ENCODE results near the gene AXDND1. TPM values are rescaled to one million over a fixed set of nuclear protein-coding genes. Genes with fewer than 3 reads are reported as not detected.

The AXDND1 gene
- total and polyA plus RNA-seq, 2 of the 8 experiments (the other 6 are each of a cell fraction or from before 2014, with no cell fraction given) = 0.61 TPM; not detected in 1

DNA sequence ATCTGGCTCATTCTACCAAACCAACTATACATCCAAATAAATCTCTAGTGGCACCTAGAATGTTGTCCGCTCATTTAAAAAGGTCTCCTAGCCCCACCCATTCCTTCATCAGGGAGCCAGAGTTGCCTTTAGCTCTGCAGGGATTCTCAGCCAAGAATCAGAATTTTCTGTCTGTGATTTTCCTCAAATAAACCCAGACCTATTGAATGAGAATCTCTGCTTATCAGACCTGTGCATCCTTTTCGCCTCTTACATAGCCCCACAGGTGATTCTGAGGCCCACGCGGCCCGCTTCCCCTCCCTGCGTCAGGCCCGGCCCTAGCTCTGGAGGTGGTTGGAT lies 225.5 kb downstream of the AXDND1 start (continued):
- TF ChIP-seq, protein P1, sequence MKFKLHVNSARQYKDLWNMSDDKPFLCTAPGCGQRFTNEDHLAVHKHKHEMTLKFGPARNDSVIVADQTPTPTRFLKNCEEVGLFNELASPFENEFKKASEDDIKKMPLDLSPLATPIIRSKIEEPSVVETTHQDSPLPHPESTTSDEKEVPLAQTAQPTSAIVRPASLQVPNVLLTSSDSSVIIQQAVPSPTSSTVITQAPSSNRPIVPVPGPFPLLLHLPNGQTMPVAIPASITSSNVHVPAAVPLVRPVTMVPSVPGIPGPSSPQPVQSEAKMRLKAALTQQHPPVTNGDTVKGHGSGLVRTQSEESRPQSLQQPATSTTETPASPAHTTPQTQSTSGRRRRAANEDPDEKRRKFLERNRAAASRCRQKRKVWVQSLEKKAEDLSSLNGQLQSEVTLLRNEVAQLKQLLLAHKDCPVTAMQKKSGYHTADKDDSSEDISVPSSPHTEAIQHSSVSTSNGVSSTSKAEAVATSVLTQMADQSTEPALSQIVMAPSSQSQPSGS (IDR thresholded peaks at IDR 0.05; ENCODE audit: low read length) = no peak
- no peak for TF ChIP-seq HDAC6 (IDR thresholded peaks at IDR 0.05; ENCODE audit: low read depth, low read length)
